DMS79 (cell line): Measurements from ENCODE around the gene RNASE4.

ENCODE experiments used
- DNase-seq: peaks from one replicate; lab custom pipeline; 2025; lab: John Stamatoyannopoulos, UW

Gene RNASE4

GRCh38 chr14:20675669-20676068 lies 8.7 kb upstream of the RNASE4 start:
- DNase-seq: no peak

GRCh38 chr14:20676072-20676471 lies 8.3 kb upstream of the RNASE4 start:
- DNase-seq: no peak

GRCh38 chr14:20679907-20680306 lies 4.5 kb upstream of the RNASE4 start:
- no peak for DNase-seq

DNA sequence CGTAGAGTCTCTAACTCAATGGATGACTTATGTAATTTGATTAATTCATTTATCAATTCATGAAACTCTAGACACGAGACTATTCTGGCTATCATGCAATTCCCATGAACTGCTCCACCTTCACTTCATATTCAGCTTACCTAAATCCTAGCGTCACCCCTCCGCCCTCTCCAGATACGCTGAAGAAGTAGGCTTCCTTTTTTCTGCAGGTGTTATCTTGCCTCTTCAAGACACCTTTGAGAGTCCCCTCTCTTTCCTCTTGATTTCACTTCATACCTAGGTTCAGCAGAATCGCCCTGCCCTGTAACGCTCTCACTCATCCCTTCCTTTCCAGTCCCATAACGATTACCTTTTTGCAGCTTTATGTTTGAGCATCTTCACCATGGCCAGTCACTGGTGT lies 4.0 kb upstream of the RNASE4 start:
- DNase-seq: no peak

- no peak for DNase-seq
Measured at GRCh38 chr14:20680843-20681347, 3.5 kb upstream of the RNASE4 start.

DNA sequence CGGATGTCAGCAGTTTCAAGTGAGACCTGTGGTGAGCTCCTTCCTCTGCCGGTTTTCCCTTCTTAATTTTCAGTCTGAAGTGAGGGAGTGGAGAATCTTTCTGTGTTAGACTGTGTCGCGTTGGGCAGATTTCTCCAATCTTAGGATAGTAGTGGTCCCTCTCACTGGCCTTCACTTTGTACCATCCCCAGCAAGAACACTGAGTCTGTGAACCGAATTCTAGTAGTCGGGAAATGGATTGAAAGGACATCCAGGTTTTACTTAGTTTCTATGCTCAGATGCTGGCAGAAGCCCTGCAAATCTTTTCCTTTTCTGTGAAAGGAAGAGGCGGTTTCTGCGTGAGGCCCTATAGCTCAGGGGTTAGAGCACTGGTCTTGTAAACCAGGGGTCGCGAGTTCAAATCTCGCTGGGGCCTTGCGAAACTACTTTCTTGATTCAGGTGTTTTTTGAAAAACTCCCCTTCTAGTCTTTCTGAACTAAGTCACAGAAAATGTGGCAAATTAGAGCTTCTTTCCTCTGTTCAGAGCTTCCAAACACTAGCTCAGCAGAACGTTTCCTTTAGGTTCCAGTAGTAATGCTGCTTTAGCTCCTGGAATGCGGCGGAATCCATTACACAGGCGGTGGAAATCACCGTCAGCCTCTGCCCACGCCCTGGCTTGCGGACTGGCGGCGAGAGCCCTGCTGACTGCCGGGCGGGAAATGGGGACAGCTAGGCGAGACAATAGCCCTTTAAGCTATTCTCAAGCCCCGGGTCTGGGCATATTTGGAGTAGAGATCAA lies 2.8 kb upstream of the RNASE4 start:
- peak; percentile 60 for DNase-seq

DNA sequence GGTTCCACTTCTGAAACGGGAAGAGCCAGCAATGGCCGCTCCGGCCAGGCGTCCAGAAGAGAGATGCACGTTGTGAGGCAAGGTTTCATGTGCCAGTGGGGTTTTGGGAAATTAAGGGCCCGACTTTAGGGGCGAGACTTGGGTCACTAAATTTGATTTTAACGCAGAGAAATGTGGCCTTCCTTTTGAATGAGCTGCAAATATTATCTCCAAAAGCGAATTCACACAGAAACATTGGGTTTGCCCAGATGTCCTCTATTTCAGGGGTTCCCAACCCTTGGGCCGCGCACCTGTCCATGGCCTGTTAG lies 2.3 kb upstream of the RNASE4 start:
- no peak for DNase-seq

DNA sequence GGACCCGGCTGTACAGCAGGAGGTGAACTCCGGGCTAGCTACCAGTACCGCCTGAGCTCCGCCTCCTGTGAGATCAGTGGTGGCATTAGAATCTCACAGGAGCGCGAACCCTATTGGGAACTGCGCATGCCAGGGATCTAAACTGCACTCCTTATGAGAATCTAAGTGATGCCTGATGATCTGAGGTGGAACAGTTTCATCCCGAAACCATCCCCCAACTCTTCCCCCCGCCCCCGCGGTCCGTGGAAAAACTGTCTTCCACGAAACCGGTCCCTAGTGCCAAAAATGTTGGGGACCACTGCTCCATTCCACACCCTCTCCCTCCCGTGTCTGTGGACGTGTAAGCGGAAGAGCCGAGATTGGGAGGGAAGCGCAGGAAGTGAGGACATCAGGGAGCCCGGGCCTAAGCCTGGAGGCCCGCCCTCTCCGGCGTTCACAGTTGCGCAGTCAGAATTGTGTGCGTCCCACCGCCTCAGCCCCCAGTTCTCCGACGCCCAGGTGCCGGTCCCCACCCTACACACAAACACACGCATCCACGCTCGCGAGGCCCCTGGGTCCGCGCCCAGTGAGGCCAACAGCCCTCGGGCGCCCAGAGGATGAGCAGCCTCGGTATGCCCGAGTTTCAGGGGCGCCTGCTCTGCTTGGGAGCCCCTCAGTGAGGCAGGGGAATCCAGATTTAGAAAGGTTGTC lies 1.8 kb upstream of the RNASE4 start:
- peak; percentile 89 for DNase-seq

DNA sequence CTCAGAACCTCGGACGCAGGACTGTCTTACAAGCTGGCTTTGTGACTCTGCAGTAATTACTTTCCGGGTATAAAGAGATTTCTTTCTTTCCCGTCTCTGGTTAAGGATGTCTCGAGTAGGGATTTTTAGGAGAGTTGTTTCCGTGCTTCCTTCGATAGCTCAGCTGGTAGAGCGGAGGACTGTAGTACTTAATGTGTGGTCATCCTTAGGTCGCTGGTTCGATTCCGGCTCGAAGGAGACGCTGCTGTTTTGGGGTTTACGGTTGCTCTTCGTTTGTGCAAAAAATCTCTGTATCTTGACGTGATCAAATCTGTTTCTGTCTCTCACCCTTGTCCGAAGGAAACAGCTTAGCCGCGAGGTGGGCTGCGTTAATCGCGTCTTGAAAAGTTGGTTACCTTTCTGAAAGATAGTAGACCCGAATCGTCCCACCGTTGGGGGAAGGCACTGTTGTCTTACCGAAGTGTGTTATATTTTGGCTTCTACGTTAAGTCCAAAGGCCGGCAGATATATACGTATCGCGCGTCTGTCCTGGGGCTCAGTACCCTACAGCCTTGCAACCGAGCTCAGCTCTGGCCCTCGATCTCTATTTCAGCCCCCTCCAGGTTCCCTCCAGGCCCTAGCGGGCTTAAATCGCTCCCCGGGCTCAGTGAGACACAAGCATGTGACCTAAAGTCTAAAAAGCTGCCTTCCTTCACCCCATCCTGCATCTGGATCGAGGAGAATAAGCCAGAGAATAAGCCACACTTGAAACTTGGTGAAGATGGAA lies 1.1 kb upstream of the RNASE4 start:
- DNase-seq: peak; percentile 64

- DNase-seq: no peak
Measured at GRCh38 chr14:20684662-20685456, 499 bp downstream of the RNASE4 start.

DNA sequence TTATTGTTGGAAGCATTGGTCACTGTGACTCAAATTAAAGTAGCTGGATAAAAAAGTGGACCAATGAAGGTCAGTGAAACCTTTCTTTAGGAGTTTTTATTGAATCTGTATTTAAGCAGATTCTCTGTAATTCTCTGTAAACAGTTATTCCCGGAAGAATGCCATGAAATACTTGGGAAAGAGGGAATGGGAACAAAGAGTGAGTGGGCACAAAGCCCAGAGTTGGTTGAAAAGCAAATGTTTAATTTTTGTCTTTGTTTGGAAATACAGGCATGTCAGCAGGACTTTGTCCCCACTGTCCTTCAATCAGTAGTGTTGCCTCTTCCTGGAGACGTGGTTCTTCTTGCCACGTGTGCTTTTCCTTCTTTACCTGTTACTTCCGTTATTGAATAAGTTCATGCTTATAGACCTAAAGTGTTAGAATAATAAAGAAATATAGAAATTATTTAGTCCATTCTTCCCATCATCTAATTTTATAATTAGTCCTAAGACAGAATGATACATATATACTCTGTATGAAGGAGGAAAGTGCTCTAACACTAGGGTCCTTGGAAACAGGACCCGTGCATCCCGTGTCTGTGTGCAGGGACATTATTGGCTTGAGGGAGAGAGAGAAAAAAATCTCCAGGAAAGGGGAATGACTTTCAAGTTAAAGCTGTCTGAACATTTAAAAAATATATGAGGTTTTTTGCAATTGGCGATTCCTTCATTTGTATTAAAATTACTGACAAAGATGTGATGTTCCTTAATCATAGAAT lies 2.2 kb downstream of the RNASE4 start:
- no peak for DNase-seq

DNA sequence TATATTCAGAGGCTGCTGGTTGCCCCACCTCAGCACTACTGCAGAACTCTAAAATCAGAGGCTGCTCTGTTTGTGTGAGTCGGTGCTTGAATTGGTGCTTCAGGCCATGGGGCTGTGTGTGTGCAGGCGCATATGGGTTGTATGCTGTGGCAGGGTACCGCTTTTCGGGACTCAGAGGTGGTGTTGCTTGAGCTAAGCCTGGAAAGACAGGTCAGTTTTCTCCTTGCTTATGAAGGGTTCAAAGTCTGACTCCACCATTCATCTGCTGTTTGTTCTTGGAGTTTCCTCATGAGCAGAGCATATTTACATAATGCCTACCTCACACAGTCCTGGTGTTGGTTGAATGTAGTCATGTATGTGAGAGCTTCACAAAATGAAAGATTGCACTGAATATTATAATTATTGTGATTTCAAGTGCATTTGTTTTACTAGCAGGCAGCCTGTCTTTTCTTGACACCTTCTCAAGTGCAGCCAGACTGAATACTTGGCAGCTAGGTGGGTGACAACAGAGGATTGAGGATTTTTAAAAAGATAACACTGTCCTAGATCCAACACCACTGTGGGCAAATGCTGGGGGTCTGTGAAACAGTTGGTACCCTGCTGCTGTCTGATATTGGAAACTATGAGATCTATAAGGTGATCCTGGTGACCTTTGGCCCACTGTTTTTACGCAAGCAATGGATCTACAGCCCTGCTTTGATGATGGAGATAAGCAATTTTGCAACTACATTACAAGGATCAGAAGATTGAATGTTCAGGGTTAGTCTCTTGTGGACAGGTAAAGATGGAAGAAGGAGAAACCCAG lies 3.2 kb downstream of the RNASE4 start:
- no peak for DNase-seq

DNA sequence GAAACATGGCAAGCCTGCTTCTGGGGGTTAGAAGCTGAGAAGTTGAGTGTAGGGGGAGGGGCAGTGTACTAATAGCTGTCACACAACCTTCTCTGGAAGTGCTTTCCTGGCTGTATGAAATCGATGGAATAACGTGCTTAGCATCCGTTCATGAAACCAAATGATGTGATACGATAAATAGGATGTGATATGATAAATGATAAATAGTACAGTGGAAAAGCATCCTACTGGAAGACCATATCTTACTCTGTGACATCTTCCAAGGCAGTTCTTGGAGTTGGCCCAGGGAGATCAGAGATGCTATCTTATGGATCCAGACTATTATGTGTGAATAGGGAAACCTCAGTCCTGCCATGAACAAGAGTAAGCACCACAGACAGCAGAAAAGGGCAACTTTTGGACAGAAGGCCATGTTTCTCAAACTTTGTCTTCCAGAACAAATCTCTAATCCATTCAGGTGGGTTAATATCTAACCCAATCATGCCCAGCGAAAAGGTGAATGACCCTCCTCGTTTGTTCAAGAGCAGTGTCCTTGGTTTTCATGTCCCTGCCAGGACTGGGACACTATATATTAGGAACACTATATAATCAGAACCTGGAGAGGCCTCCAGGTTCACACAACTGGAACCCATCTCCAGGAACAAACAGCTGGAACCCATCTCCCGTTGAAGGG lies 3.9 kb downstream of the RNASE4 start, which contains the start of gene ANG:
TSS of gene ANG (plus strand) at position 598 of the 673 bp plus-strand sequence. CDS start 4,801 bp downstream, outside the sequence.
- no peak for DNase-seq

- peak; percentile 29 for DNase-seq
Measured at GRCh38 chr14:20690848-20691640, 6.7 kb downstream of the RNASE4 start.

GRCh38 chr14:20692116-20692751 lies 7.9 kb downstream of the RNASE4 start:
- DNase-seq: no peak

- DNase-seq: no peak
Measured at GRCh38 chr14:20696764-20697163, 12.4 kb downstream of the RNASE4 start.

GRCh38 chr14:20697273-20698017 lies 13.1 kb downstream of the RNASE4 start:
- DNase-seq: no peak

GRCh38 chr14:20698018-20698329 lies 13.6 kb downstream of the RNASE4 start:
- no peak for DNase-seq
